ENCODE data around the gene KIAA0513.

KIAA0513 gene

GRCh38 chr16:85068746-85069145 lies 41.2 kb downstream of the KIAA0513 start:
- Histone ChIP-seq H3K9me3 (ENCODE audit: insufficient read depth, low read length, severe bottlenecking) (no peaks in the 10 kb centered on the region), H2AFZ (ENCODE audit: low read depth, low read length) (no peak overlapping the region), H3K4me3 (ENCODE audit: low read depth in 1 of 2, low read length in 2 of 2) (no peak overlapping the region), H3K9ac (ENCODE audit: low read depth, low read length) (no peak overlapping the region), H3K4me1 (ENCODE audit: insufficient read depth, low read length) (no peaks in the 10 kb centered on the region), H3K79me2 (ENCODE audit: insufficient read depth, low read length) (no peaks in the 10 kb centered on the region), H3K27ac (ENCODE audit: low read length) (no peak overlapping the region), H3K4me2 (ENCODE audit: insufficient read depth, low read length) (no peak overlapping the region), H4K20me1 (ENCODE audit: insufficient read depth, low read length) (no peaks in the 10 kb centered on the region), H3K27me3 (ENCODE audit: insufficient read depth, low read length, poor library complexity) (no peaks in the 10 kb centered on the region), H3K36me3 (ENCODE audit: insufficient read depth, low read length) (no peaks in the 10 kb centered on the region)
- ATAC-seq (ENCODE audit: insufficient read depth, low read depth), result no peak
- no peak for DNase-seq
- no peak for TF ChIP-seq CTCF (IDR thresholded peaks at IDR 0.05; ENCODE audit: borderline replicate concordance, extremely low read depth, low read length, poor library complexity, severe bottlenecking)
- no peak for TF ChIP-seq EZH2 (IDR thresholded peaks at IDR 0.05; ENCODE audit: borderline replicate concordance, low read depth, low read length, severe bottlenecking)

GRCh38 chr16:85069171-85069570 lies 41.6 kb downstream of the KIAA0513 start:
- H3K9ac ChIP-seq (ENCODE audit: low read depth, low read length), result no peak overlapping the region
- H2AFZ ChIP-seq (ENCODE audit: low read depth, low read length), result no peak overlapping the region
- no peaks in the 10 kb centered on the region for H3K79me2 ChIP-seq (ENCODE audit: insufficient read depth, low read length)
- no peaks in the 10 kb centered on the region for H3K4me1 ChIP-seq (ENCODE audit: insufficient read depth, low read length)
- no peak overlapping the region for H3K27ac ChIP-seq (ENCODE audit: low read length)
- no peak overlapping the region for H3K4me2 ChIP-seq (ENCODE audit: insufficient read depth, low read length)
- no peaks in the 10 kb centered on the region for H3K9me3 ChIP-seq (ENCODE audit: insufficient read depth, low read length, severe bottlenecking)
- no peak for DNase-seq
- no peaks in the 10 kb centered on the region for H3K27me3 ChIP-seq (ENCODE audit: insufficient read depth, low read length, poor library complexity)
- H3K36me3 ChIP-seq (ENCODE audit: insufficient read depth, low read length), result no peaks in the 10 kb centered on the region
- no peaks in the 10 kb centered on the region for H4K20me1 ChIP-seq (ENCODE audit: insufficient read depth, low read length)
- no peak for ATAC-seq (ENCODE audit: insufficient read depth, low read depth)
- TF ChIP-seq CTCF (IDR thresholded peaks at IDR 0.05; ENCODE audit: borderline replicate concordance, extremely low read depth, low read length, poor library complexity, severe bottlenecking), result no peak
- no peak overlapping the region for H3K4me3 ChIP-seq (ENCODE audit: low read depth in 1 of 2, low read length in 2 of 2)

GRCh38 chr16:85072076-85072860 lies 44.7 kb downstream of the KIAA0513 start:
- Histone ChIP-seq H3K4me2 (ENCODE audit: insufficient read depth, low read length) (no peak overlapping the region), H3K27me3 (ENCODE audit: insufficient read depth, low read length, poor library complexity) (no peaks in the 10 kb centered on the region), H2AFZ (ENCODE audit: low read depth, low read length) (no peak overlapping the region), H3K9me3 (ENCODE audit: insufficient read depth, low read length, severe bottlenecking) (no peaks in the 10 kb centered on the region), H4K20me1 (ENCODE audit: insufficient read depth, low read length) (no peaks in the 10 kb centered on the region), H3K36me3 (ENCODE audit: insufficient read depth, low read length) (no peaks in the 10 kb centered on the region), H3K4me3 (ENCODE audit: low read depth in 1 of 2, low read length in 2 of 2) (no peak overlapping the region), H3K4me1 (ENCODE audit: insufficient read depth, low read length) (no peaks in the 10 kb centered on the region), H3K79me2 (ENCODE audit: insufficient read depth, low read length) (no peaks in the 10 kb centered on the region), H3K9ac (ENCODE audit: low read depth, low read length) (no peak overlapping the region), H3K27ac (ENCODE audit: low read length) (no peak overlapping the region)
- ATAC-seq (ENCODE audit: insufficient read depth, low read depth), result no peak
- DNase-seq, result no peak
- TF ChIP-seq EZH2 (IDR thresholded peaks at IDR 0.05; ENCODE audit: borderline replicate concordance, low read depth, low read length, severe bottlenecking) (no peak), CTCF (IDR thresholded peaks at IDR 0.05; ENCODE audit: borderline replicate concordance, extremely low read depth, low read length, poor library complexity, severe bottlenecking) (no peak)

Data from DND-41 (cell line).